ENCODE data around the gene ENPP1.

DNA sequence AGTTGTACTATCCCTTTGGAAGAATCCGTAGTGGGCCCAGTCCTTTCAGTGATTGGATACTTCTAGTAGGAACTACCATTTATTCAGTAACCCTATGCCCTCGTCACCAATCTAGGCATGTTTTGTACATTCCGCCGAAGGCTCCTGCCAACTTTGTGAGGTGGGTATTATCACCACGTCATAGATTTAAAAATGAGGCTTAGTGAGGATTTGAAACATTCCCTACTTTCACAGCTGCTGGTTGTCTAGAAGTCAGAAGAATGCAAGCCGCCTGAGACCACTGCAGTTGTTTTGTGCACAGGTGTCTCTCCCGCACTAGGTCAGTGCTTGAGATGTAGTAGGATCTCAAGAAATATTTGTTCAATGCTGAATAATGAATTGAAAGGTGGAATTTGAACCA, 32.6 kb downstream of the ENPP1 start:
- TF ChIP-seq, protein P1, sequence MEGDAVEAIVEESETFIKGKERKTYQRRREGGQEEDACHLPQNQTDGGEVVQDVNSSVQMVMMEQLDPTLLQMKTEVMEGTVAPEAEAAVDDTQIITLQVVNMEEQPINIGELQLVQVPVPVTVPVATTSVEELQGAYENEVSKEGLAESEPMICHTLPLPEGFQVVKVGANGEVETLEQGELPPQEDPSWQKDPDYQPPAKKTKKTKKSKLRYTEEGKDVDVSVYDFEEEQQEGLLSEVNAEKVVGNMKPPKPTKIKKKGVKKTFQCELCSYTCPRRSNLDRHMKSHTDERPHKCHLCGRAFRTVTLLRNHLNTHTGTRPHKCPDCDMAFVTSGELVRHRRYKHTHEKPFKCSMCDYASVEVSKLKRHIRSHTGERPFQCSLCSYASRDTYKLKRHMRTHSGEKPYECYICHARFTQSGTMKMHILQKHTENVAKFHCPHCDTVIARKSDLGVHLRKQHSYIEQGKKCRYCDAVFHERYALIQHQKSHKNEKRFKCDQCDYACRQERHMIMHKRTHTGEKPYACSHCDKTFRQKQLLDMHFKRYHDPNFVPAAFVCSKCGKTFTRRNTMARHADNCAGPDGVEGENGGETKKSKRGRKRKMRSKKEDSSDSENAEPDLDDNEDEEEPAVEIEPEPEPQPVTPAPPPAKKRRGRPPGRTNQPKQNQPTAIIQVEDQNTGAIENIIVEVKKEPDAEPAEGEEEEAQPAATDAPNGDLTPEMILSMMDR (conservative IDR thresholded peaks at IDR 0.05; ENCODE audit: low read length): no peak
- no peak for TF ChIP-seq EZH2phosphoT487 (IDR thresholded peaks at IDR 0.05; ENCODE audit: borderline replicate concordance, low read depth, low read length)

Data from OCI-LY7 (cell line).